HG02588 (cell line): ENCODE results near the gene PREX1.
"Not testable (repeated sequence)": the region's sequence is repeated elsewhere in the genome, so short reads cannot be mapped to it uniquely, and the experiment has no call there.

Experiments used
- ATAC-seq: cut with Tn5 transposase; IDR thresholded peaks from one replicate; pipeline ENCODE4 v1.9.1; 2021; ENCODE audit warnings: mild to moderate bottlenecking, moderate library complexity; ENCODE audit not compliant: unreplicated experiment

The PREX1 gene, protein sequence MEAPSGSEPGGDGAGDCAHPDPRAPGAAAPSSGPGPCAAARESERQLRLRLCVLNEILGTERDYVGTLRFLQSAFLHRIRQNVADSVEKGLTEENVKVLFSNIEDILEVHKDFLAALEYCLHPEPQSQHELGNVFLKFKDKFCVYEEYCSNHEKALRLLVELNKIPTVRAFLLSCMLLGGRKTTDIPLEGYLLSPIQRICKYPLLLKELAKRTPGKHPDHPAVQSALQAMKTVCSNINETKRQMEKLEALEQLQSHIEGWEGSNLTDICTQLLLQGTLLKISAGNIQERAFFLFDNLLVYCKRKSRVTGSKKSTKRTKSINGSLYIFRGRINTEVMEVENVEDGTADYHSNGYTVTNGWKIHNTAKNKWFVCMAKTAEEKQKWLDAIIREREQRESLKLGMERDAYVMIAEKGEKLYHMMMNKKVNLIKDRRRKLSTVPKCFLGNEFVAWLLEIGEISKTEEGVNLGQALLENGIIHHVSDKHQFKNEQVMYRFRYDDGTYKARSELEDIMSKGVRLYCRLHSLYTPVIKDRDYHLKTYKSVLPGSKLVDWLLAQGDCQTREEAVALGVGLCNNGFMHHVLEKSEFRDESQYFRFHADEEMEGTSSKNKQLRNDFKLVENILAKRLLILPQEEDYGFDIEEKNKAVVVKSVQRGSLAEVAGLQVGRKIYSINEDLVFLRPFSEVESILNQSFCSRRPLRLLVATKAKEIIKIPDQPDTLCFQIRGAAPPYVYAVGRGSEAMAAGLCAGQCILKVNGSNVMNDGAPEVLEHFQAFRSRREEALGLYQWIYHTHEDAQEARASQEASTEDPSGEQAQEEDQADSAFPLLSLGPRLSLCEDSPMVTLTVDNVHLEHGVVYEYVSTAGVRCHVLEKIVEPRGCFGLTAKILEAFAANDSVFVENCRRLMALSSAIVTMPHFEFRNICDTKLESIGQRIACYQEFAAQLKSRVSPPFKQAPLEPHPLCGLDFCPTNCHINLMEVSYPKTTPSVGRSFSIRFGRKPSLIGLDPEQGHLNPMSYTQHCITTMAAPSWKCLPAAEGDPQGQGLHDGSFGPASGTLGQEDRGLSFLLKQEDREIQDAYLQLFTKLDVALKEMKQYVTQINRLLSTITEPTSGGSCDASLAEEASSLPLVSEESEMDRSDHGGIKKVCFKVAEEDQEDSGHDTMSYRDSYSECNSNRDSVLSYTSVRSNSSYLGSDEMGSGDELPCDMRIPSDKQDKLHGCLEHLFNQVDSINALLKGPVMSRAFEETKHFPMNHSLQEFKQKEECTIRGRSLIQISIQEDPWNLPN (N-terminal part only)

DNA sequence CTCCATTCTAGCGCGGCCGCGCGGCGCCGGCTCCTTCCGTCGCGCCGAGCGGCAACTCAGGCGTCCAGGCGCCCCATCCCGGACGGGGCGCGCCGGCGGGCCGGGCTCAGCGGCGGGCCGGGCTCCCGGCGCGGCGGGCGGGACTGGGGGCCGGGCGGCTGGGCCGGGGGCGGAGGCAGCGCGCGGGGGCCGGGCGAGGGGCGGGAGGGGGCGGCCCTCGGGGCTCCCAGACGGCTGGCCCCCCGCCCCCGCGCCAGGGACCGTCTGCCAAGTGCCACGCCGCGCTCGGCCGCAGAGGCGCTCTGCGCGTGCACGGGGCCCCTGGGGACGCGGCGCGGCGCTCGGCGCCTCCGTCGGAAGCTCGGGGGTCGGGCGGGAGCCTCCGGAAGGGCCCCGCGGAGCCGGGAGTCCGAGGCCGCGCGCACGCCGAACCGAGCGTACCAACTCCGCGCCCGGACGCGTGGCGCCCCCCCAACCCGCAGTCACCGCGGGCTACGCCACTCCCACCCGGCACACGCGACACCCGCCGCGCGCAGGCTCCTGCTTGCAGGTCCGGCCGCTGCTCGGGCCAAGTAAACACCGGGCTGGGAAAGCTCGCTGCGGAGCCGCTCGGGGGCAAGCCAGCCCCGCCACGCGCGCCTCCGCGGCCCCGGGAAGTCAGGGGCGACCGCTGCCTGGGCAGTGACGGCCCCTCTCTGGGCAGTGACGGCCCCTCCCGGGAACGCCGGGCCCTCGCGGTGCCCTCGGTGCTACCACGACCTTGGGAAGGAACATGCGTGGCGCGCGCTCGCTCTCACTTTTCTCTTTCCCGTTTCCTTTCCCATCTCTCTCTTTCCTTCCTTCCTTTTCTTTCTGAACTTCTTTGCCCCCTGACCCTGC, at the start of gene PREX1:
Gene PREX1 (minus strand): TSS at position 145 of the 879 bp plus-strand sequence. CDS start 139 bp downstream, at position 6.
- ATAC-seq = peak; percentile 50

DNA sequence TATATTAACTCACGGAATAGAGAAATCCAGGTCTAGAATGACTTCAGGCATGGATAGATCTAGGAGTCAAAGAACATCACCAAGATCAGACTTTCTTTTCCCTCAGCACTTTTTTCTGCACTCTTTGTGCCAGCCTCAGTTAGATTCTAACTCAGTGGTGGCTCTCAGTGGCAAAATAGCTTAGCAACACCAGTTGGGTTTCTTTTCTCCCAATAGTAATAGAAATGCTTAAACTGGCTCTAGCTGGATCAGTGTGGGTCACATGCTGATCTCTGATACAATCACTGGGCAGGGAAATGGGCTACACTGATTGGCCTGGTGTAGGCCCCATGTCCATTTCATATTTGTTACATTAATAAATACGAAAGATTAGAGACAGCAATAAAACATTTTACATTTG, 49.5 kb upstream of the PREX1 start:
- ATAC-seq = no peak

DNA sequence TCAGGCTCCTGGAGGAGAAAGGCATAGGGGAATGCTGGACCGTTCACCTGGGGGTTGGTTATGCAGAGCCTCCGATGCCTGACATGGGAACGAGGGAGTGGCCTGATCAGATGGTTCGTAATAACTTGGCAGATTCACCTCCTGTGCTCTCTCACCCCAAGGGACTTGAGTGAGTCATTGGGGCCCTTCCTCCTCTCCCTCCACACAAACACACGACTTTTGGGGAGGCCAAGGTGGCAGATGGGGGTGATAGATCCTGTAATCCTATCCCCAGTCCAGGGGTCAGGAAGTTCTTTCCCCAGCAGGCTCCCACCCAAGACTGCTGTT, 48.1 kb upstream of the PREX1 start:
- ATAC-seq = no peak

DNA sequence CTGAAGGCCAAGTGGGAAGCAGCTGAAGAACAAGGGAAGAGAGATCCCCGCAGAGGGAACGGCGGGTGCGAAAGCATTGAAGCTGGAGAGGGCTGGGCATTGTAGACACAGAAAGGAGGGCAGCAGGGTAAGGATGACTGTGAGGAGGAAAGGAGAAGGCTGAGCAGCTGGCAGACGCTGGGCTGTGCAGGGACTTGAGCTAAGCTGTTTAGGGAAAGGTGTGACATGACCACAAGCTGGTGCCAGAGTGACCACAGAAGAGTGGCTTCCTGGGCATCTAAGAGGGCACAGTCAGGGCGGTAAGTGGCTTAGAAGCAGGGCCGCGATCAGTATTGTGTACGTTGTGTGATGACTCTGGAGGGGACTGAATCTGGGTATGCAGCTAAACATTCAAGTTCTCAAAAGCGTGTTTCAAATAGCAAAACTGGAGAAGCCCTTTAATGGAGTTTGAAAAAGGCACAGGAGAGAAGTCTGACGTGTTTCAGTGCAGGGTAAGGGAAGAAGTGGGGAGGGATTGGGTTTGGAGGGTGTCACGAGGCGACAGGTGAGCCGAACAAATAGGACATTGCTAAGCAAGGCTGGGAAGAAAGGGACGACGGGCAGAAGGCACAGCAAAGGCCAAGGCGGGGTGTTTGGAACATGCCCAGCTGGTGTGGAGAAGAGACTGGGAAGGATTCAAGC, 47.6 kb upstream of the PREX1 start:
- no peak for ATAC-seq

DNA sequence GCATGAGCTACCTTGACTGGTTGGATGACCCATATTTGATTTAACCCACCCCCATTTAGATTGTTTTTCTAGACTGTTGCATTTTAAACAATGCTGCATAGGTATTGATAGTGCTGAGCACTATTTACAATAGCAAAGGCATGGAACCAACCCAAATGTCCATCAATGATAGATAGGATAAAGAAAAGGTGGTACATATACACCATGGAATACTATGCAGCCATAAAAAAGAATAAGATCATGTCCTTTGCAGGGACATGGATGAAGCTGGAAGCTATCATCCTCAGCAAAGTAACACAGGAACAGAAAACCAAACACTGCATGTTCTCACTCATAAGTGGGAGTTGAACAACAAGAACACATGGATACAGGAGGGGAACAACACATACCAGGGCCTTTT, 41.6 kb upstream of the PREX1 start:
- ATAC-seq = not testable (repeated sequence)

DNA sequence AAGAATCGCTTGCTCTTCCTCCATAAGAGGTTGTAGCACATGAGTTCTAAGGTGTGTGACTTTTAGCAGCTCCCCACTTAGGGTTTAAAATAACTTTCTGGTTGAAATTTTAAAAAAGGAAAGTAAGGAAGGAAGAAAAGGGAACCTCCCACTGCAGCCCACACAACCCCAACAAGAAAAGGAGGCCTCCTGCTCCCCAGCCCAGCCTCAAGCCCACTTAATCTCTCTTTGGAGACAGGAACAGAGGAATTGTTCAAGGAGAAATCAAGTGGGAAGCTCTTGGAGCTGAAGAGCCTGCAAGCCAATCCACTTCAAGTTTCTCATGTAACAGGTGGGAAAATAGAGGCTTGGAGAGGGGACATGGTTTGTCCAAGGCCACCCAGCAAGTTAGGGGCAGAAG, 39.1 kb upstream of the PREX1 start:
- ATAC-seq = no peak

DNA sequence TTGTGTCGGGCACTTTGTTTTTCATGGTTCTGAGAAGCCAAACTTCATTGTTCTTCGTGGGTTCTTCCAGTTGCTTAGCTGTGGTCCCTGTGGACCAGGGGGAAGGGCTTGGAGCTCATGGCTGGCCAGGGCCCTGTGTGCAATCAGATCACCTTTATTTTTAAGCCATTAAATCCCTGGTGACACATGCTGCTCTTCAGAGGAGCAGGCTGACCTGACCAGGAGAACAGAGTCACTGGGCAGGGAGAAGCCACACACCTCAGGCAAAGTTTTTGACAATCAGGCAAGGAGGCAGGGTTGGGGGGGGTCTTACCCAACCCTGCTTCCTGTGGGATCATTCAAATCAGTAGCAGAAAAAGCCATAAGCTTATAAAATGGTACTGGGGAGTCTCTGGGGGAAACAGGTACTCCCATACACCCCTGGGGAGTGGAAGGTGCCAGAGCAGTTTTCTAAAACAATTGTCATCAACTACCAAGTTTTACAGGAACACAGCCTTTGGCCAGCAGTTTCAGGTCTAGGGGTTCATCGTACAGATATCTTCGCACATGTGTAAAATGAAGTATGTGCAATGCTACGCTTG, 37.0 kb upstream of the PREX1 start:
- no peak for ATAC-seq

DNA sequence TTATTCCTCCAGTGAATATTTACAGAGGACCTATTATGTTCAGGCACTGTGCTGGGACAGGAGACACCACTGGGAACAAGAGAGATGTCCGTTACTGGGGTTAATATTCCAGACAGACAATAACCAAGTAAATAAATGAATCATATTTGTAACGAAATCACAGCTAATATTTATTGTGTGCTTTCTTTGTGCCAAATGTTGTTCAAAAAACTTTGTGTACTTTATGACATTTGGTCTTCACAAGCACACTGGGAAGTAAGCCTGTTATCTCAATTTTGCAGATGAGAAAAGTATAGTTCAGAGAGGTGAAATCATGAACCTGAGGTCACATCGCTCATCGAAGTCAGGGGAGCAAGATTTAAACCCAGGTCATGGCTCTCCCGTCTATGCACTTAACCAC, 36.5 kb upstream of the PREX1 start:
- no peak for ATAC-seq

DNA sequence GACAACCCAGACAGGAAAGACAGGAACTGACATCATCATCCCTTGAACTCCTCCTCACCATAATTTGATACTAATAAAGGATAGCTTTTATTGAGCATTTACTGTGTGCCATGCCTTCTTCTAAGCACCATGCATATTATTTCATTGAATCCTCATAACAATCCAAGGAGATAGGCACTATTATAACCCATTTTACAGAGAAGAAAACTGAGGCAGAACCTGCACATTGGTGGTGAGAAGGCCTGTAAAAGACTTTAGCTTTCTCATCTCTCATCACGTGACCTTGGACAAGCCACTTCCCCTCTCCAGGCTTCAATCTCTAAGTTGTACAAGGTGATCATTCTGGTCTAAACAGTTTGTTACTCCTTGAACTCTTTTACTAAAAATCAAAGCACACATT, 34.5 kb upstream of the PREX1 start:
- ATAC-seq = no peak

DNA sequence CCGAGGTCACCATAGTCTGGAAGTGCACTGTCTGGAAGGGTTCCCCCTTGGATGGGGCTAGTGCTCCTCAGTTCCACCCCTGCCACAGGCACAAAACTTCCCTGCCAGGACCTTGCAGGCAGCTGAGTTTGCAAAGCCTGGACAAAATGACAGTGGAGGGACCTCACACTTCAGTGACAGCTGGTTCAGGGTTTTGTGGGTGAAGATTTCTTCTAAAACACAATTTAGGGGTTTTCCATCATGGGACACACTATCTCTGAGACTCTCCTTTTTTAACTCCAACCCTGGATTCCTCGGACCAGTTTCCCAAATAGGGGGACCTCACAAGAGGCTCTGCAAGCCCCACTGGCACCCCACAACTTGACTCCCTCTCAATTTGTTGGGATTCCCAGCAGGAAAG, 33.6 kb upstream of the PREX1 start:
- no peak for ATAC-seq

DNA sequence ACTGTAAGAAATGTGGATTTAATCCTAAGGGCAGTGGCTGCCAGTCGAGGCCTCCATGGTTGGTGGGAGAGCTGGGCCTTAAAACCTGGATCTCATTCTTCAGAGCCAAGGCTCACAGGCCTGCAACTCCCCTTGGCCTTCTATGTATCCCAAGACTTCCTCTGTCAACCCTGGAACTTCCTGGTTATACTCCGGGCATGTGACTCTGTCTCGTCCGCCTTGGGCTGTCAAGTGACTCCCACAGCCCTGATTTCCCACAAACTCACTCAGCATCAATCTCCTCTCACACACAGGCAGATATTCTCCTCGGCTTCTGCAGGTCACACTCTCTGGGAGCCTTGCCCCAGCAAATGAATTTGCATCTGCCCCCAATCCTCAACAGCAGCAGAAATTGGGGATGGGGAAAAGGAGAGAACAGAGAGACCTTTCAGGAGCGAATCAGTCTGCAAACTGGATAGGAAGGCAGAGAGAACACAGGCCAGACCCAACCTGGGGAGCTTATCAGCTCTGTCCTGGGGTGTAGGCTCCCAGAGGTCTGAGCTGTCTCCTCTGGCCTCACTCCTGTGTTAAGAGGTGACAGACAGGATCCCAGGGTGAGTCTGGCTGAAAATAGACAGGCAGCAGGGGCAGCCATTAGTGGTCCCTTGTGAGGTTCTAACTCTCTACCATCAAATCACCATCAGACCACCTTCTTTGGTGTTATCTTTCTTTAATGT, 30.4 kb upstream of the PREX1 start:
- no peak for ATAC-seq

DNA sequence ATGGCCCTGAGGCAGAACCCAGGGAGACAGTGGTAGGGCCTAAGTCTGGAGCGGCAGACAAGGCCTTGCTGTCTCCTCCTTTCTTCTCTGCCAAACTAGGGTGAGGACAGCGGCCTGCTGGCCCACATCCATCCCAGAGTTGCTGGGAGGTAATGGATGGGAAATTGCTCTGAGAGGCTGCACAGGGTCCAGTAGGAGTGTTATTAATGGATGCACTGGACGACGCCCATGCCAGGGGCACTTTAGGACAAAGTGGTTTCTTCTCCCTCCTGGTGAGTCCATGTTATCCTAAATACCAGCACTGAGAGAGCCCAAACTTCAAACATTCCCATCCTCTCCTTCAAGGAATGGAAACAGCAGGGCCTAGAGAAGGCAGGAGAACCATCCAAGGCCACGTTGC, 28.3 kb upstream of the PREX1 start:
- ATAC-seq = no peak

DNA sequence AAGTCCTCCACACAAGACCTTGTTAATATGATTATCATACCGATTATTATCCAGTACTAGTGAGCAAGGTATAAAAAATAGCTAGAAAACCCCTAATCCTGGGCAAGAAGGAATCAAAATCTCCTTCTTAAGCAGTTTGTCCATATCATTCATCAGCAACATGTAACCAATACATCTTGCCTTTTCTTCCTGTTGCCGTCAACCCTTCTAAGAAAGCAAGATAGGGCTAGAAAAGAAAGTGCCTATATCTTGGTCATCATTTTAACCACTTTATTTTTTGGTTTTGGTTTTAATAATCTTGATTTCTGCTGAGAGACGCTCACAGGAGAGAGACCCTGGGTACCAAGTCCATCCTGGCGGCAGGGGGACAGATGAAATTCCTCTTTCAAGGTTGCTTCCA, 27.2 kb upstream of the PREX1 start:
- ATAC-seq = no peak

DNA sequence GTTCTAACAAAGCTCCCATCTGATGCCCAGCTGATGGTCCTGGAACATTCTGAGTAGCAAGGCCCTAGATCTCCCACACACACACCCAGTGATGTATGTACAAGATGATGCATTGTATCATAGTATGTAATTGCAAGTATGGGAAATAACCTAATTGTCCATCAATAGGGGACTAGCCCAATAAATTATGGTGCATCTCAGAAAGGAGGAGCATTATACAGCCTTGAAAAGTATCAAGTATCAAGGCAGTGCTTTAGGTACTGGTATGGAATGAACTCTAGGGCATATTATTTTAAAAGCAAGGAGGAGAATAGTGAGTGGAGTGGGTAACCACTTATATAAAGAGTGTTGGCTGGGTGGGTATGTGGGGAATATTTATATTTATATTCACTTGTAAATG, 24.8 kb upstream of the PREX1 start:
- ATAC-seq = no peak

DNA sequence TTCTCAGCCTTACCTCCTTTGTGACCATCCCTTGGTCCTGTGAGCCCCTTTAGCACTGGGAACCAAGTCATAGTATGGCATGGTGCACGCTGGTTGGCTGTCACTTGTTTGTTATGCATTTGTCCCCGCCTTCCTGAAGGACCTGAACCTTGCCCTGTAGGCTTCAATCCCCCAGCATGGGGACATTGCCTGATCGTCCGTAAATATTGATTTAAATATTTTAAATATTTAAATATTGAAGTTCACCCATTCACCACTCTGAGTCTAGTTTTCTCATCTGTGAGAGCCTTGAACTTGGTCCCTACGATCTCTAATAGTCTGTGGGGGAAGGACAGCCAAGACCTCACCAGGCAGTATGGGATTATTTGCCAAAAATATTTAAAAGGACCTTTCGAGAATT, 23.8 kb upstream of the PREX1 start:
- ATAC-seq = no peak

DNA sequence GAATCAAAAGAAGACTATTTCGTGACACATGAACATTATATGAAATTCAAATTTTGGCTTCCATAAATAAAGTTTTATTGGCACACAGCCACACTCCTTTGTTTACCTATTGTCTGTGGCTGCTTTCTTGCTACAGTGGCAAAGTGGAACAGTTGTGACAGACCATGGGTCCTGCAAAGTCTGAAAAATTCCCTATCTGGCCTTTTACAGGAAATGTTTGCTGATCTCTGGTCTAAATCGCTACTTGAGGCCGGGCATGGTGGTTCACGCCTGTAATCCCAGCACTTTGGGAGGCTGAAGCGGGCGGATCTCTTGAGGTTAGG, 23.1 kb upstream of the PREX1 start:
- ATAC-seq = no peak

DNA sequence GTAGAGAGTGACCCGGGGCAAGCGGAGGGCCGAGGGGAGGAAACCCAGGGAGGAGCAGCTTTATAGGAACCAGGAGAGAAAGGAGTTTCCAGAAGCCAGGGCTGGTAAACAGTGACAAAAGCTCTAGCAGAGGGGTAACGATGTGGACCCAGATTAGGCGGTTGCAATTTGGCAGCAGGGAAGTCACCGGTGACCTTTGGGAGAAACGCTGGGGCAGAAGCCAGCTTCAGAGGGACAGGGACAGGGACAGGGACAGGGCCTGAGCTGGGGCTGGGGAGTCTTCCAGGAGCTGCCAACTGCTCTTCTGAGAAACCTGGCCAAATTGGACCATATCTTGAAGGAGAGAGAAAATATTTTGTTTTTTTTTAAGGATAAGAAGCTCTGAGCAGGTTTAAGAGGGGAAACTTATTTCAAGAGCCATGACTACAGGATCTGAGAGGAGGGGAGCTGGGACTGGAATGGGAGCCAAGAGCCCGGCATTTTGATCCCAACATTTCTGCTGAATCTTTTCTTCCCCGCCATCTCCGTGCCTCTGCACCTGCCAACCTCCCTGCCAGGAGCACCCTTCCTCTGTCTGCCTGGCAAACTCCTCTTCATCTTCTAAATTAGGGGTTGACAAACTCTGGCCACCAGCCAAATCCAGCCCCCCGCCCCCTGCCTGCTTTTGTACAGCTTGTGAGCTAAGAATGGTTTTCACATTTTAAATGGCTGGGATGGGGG, 22.6 kb upstream of the PREX1 start:
- ATAC-seq = no peak

DNA sequence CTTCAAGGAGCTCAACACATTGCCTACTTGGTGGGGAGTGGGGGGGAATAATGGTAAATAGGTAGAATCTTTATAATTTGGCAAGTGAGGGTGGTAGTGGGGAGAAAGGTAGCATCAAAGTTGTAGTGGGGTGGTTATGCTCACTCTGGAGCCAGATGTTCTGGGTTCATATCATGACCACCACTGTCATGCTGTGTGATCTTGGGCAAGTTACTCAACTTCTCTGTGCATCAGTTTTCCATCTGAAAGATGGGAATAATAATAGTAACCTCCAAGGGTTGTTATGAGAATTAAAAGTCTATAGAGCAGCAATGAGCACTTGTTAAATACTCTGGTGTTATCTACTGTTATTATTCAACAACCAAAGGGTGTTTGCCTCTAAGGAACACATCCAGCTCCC, 22.0 kb upstream of the PREX1 start:
- no peak for ATAC-seq
